Keratinocyte (primary cell): ENCODE data around the gene CIBAR2. TPM values are rescaled to one million over a fixed set of nuclear protein-coding genes. Genes with fewer than 3 reads are reported as not detected.

Experiments
- DNase-seq: peaks from one replicate; pipeline ENCODE4 v3.0.0-alpha.2; 2011; ENCODE audit warnings: low read depth, missing footprints, low spot score
- FAIRE-seq: peaks from 2 replicates; lab custom pipeline; 2011; peaks lifted over from hg19 to GRCh38; lab: Jason Lieb, UNC
- H2AFZ ChIP-seq: 2 replicates; pipeline ENCODE4 v1.6.0; 2012; ENCODE audit warnings: low read length, control low read depth, inconsistent platforms; ENCODE audit not compliant: control insufficient read depth
- H3K27ac ChIP-seq: 2 replicates; pipeline ENCODE4 v1.5.1; 2011; ENCODE audit warnings: low read length; ENCODE audit not compliant: control insufficient read depth, insufficient read depth
- H3K27me3 ChIP-seq: 3 replicates; pipeline ENCODE4 v1.6.0; 2011; ENCODE audit warnings: low read length; ENCODE audit not compliant: control insufficient read depth, insufficient read depth; ENCODE audit errors: extremely low read depth
- H3K36me3 ChIP-seq, 2 experiments: 2 replicates in 1 of 2; 3 replicates in 1 of 2; pipeline ENCODE4 v1.5.1; 2011; ENCODE audit warnings: low read length in 2 of 2, mild to moderate bottlenecking in 1 of 2; ENCODE audit not compliant: control insufficient read depth in 2 of 2, insufficient read depth in 2 of 2; ENCODE audit errors: extremely low read depth in 1 of 2
- H3K4me1 ChIP-seq: 3 replicates; pipeline ENCODE4 v1.5.1; 2011; ENCODE audit warnings: low read length; ENCODE audit not compliant: control insufficient read depth, insufficient read depth; ENCODE audit errors: extremely low read depth
- H3K4me2 ChIP-seq: 3 replicates; pipeline ENCODE4 v1.6.0; 2011; ENCODE audit warnings: low read depth, low read length; ENCODE audit not compliant: control insufficient read depth, insufficient read depth; ENCODE audit errors: extremely low read depth
- H3K4me3 ChIP-seq, 3 experiments: fragments of 200-600 bp in 1 of 3; sonication (generic) in 1 of 3; 2 replicates in 2 of 3; 3 replicates in 1 of 3; pipeline ENCODE4 v1.5.1; 2011 to 2016; ENCODE audit warnings: low read length in 3 of 3, mild to moderate bottlenecking in 3 of 3, control low read depth in 2 of 3, inconsistent platforms in 1 of 3, low read depth in 1 of 3, mixed read lengths in 1 of 3, mixed run types in 1 of 3, moderate library complexity in 1 of 3; ENCODE audit not compliant: control insufficient read depth in 2 of 3, insufficient read depth in 2 of 3; ENCODE audit errors: extremely low read depth in 1 of 3
- H3K79me2 ChIP-seq: 2 replicates; pipeline ENCODE4 v1.6.0; 2012; ENCODE audit warnings: low read length; ENCODE audit not compliant: control insufficient read depth, insufficient read depth
- H3K9ac ChIP-seq: 3 replicates; pipeline ENCODE4 v1.6.0; 2011; ENCODE audit warnings: low read length; ENCODE audit not compliant: control insufficient read depth, insufficient read depth; ENCODE audit errors: extremely low read depth
- H3K9me1 ChIP-seq: 3 replicates; pipeline ENCODE4 v1.6.0; 2011; ENCODE audit warnings: low read length; ENCODE audit not compliant: control insufficient read depth, insufficient read depth; ENCODE audit errors: extremely low read depth
- H3K9me3 ChIP-seq: 2 replicates; pipeline ENCODE4 v1.5.1; 2012; ENCODE audit warnings: low read depth, low read length; ENCODE audit not compliant: control insufficient read depth
- H4K20me1 ChIP-seq: 3 replicates; pipeline ENCODE4 v1.6.0; 2011; ENCODE audit warnings: low read length; ENCODE audit not compliant: control insufficient read depth, insufficient read depth; ENCODE audit errors: extremely low read depth
- EZH2 ChIP-seq: IDR thresholded peaks from one replicate; pipeline ENCODE4 v1.6.1; 2012; ENCODE audit warnings: inconsistent platforms, mild to moderate bottlenecking, low read length, moderate library complexity
- dilution Hi-C: fragments of 300-500 bp; cut with MboI; formaldehyde crosslinking; loops from one replicate; pipeline ENCODE4 v1.7.0; 2020; ENCODE audit warnings: low sequenced_read_pairs; ENCODE audit not compliant: extremely low pct_ligation_motif_present
- polyA plus RNA-seq, 5 experiments: library from polyadenylated mRNA; depleted of rRNA in 3 of 5; stranded (reverse) in 3 of 5; stranded (forward) in 1 of 5; unstranded in 1 of 5; fragments of >200 nt; gene quantifications; 1 replicate in 1 of 5; 2 replicates in 3 of 5; 3 replicates in 1 of 5; pipeline versions ENCODE4 v1.2.1 to v1.2.3, GENCODE V29; 2011 to 2012; ENCODE audit warnings: missing spikeins in 2 of 5, low read depth in 1 of 5, low replicate concordance in 1 of 5
- TF ChIP-seq, protein P1 (sequence below), 3 experiments: IDR thresholded peaks in 1 of 3; conservative IDR thresholded peaks in 1 of 3; optimal IDR thresholded peaks in 1 of 3; 2 replicates in 2 of 3; 3 replicates in 1 of 3; pipeline versions ENCODE3 to v1.5.1; 2011; ENCODE audit warnings: low read length in 3 of 3, mild to moderate bottlenecking in 3 of 3, moderate library complexity in 2 of 3, control low read depth in 1 of 3, inconsistent platforms in 1 of 3; ENCODE audit not compliant: insufficient read depth in 2 of 3; ENCODE audit errors: extremely low read depth in 1 of 3

Gene CIBAR2
- polyA plus RNA-seq, 1 donor (not counting 4 experiments of a cell fraction or from before 2014, with no cell fraction given), result not detected

DNA sequence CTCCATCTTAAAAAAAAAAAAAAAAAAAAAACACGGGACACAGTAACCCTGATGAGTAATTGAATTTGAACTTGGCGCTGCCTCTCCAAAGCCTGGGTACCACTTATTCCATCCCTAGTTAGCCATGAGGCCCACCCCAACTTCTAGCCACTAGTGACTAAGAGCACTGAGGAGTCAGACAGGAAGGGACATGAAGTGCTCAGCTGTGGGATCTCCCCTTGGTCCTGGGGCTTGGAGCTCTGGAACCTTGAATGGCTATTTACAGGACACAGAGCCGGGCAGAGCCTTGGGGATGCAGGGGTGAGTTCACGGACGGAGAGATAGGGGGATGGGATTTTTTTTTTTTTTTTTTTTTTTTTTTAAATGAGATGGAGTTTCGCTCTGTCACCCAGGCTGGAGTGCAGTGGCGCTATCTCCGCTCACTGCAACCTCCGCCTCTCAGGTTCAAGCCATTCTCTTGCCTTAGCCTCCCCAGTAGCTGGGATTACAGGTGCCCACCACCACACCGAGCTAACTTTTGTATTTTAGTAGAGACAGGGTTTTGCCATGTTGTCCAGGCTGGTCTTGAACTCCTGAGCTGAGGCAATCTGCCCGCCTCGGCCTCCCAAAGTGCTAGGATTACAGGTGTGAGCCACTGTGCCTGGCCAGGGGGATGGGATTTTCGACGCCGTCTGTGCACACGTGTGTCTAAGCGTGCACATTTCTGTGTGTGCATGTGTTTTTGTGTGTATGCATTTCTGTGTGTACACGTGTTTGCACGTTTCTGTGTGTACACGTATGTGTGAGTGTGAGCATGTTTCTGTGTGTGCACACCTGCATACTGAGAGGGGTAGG lies 20.4 kb upstream of the CIBAR2 start:
- H3K4me2 ChIP-seq, result no peak overlapping the region
- no peak overlapping the region for H3K9ac ChIP-seq
- TF ChIP-seq, protein P1, sequence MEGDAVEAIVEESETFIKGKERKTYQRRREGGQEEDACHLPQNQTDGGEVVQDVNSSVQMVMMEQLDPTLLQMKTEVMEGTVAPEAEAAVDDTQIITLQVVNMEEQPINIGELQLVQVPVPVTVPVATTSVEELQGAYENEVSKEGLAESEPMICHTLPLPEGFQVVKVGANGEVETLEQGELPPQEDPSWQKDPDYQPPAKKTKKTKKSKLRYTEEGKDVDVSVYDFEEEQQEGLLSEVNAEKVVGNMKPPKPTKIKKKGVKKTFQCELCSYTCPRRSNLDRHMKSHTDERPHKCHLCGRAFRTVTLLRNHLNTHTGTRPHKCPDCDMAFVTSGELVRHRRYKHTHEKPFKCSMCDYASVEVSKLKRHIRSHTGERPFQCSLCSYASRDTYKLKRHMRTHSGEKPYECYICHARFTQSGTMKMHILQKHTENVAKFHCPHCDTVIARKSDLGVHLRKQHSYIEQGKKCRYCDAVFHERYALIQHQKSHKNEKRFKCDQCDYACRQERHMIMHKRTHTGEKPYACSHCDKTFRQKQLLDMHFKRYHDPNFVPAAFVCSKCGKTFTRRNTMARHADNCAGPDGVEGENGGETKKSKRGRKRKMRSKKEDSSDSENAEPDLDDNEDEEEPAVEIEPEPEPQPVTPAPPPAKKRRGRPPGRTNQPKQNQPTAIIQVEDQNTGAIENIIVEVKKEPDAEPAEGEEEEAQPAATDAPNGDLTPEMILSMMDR (optimal IDR thresholded peaks at IDR 0.05 in 1 of 3, IDR thresholded peaks at IDR 0.05 in 1 of 3, conservative IDR thresholded peaks at IDR 0.05 in 1 of 3; ENCODE audit: extremely low read depth in 1 of 3, insufficient read depth in 2 of 3, low read length in 3 of 3), result no peak
- no peak for TF ChIP-seq EZH2
- H3K4me1 ChIP-seq, result peaks cover 3% of the 10 kb centered on the region
- no peaks in the 10 kb centered on the region for H3K36me3 ChIP-seq
- peaks cover 18% of the 10 kb centered on the region for H3K27me3 ChIP-seq
- H4K20me1 ChIP-seq, result no peaks in the 10 kb centered on the region
- no peak for FAIRE-seq
- no peaks in the 10 kb centered on the region for H3K9me3 ChIP-seq
- DNase-seq, result no peak
- no peaks in the 10 kb centered on the region for H3K79me2 ChIP-seq
- no peak overlapping the region for H3K27ac ChIP-seq
- dilution Hi-C loops, result no loop called here
- no peak overlapping the region for H2AFZ ChIP-seq
- H3K4me3 ChIP-seq, result no peak overlapping the region
- no peaks in the 10 kb centered on the region for H3K9me1 ChIP-seq

DNA sequence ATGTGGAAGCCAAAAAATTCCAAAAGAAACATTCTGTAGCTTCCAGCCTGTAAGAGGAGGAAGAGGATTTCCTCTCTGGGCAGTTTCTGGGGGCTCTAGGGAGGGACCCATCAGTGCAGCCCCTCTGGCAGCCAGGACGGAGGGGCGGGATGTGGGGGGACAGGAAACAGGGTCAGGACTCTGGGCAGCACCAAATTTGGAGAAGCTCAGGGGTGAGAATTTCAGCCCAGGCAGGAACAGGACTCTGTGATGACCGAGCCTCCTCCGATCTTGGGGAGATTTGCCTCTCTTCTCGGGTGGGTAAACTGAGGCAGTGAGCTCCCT lies 18.4 kb upstream of the CIBAR2 start:
- no peak for DNase-seq
- H3K4me1 ChIP-seq, result no peaks in the 10 kb centered on the region
- no peaks in the 10 kb centered on the region for H3K9me3 ChIP-seq
- dilution Hi-C loops, result no loop called here
- H3K9me1 ChIP-seq, result no peaks in the 10 kb centered on the region
- H3K27ac ChIP-seq, result no peak overlapping the region
- no peak for FAIRE-seq
- H3K9ac ChIP-seq, result no peak overlapping the region
- H3K4me3 ChIP-seq, result no peak overlapping the region
- no peak overlapping the region for H2AFZ ChIP-seq
- no peaks in the 10 kb centered on the region for H3K79me2 ChIP-seq
- H3K27me3 ChIP-seq, result peaks cover 11% of the 10 kb centered on the region
- H4K20me1 ChIP-seq, result no peaks in the 10 kb centered on the region
- no peak for TF ChIP-seq EZH2
- TF ChIP-seq, protein P1 (optimal IDR thresholded peaks at IDR 0.05 in 1 of 3, IDR thresholded peaks at IDR 0.05 in 1 of 3, conservative IDR thresholded peaks at IDR 0.05 in 1 of 3; ENCODE audit: extremely low read depth in 1 of 3, insufficient read depth in 2 of 3, low read length in 3 of 3), result no peak
- H3K36me3 ChIP-seq, result no peaks in the 10 kb centered on the region
- H3K4me2 ChIP-seq, result no peak overlapping the region
